ENCODE data around the gene ANKRD50.

- no peak for TF ChIP-seq CTCF (IDR thresholded peaks at IDR 0.05; ENCODE audit: low read length)
- TF ChIP-seq EZH2 (optimal IDR thresholded peaks at IDR 0.05; ENCODE audit: low read depth, low read length): no peak
- no peak for TF ChIP-seq EZH2phosphoT487 (IDR thresholded peaks at IDR 0.05; ENCODE audit: low read length)
These were observed 80.1 kb downstream of the ANKRD50 start for GRCh38 chr4:124632439-124632838.
